HEK293 (cell line): ENCODE results near the gene LSM2.

Experiments
- CTCF ChIA-PET: fragments of 350-600 bp; formaldehyde crosslinking; extraction: SDS; loops from one replicate; lab custom pipeline; 2021; ENCODE audit warnings: antibody characterized with exemption; lab: Yijun Ruan, JAX
- POLR2A ChIA-PET: fragments of 300-600 bp; formaldehyde crosslinking; extraction: SDS; loops from one replicate; lab custom pipeline; 2020; ENCODE audit warnings: antibody characterized with exemption, inconsistent platforms; lab: Yijun Ruan, JAX
- H3K27ac ChIP-seq: fragments of 200-500 bp; sonication (Bioruptor generic); 2 replicates; pipeline ENCODE4 v1.5.1; 2014; ENCODE audit warnings: low read depth, low read length, control low read depth, inconsistent platforms; ENCODE audit errors: extremely low read depth
- H3K36me3 ChIP-seq, 2 experiments: fragments of 200-500 bp in 1 of 2; sonication (Bioruptor generic) in 1 of 2; 1 replicate in 1 of 2; 2 replicates in 1 of 2; pipeline ENCODE4 v1.5.1; 2014 to 2017; ENCODE audit warnings: inconsistent platforms in 2 of 2, low read length in 2 of 2; ENCODE audit not compliant: control insufficient read depth in 2 of 2, insufficient read depth in 1 of 2
- H3K4me1 ChIP-seq: fragments of 200-500 bp; sonication (Bioruptor generic); 2 replicates; pipeline ENCODE4 v1.5.1; 2014; ENCODE audit warnings: mild to moderate bottlenecking, low read length, inconsistent platforms; ENCODE audit not compliant: control insufficient read depth, insufficient read depth
- H3K4me3 ChIP-seq: 2 replicates; pipeline ENCODE4 v1.5.1; 2011; ENCODE audit warnings: low read depth, mild to moderate bottlenecking, control low read depth, low read length, moderate library complexity
- H3K9me3 ChIP-seq: fragments of 200-500 bp; sonication (Bioruptor generic); 2 replicates; pipeline ENCODE4 v1.5.1; 2014; ENCODE audit warnings: low read depth, low read length, inconsistent platforms; ENCODE audit not compliant: control insufficient read depth, insufficient read depth
- CTCF ChIP-seq: fragments of 450-650 bp; formaldehyde crosslinking; IDR thresholded peaks from 2 replicates; pipeline ENCODE4 v1.5.1; 2016; ENCODE audit warnings: missing biosample characterization, missing genetic modification characterization
- HIC1 ChIP-seq: fragments of 450-650 bp; formaldehyde crosslinking; IDR thresholded peaks from 2 replicates; pipeline ENCODE4 v1.5.1; 2016; ENCODE audit warnings: missing biosample characterization, missing genetic modification characterization
- HOXC10 ChIP-seq: sonication (generic); formaldehyde crosslinking; IDR thresholded peaks from 2 replicates; pipeline ENCODE4 v1.8.1; 2023; ENCODE audit warnings: mild to moderate bottlenecking, missing genetic modification reagents
- HOXD13 ChIP-seq: sonication (generic); formaldehyde crosslinking; IDR thresholded peaks from 2 replicates; pipeline ENCODE4 v1.8.0; 2022; ENCODE audit warnings: missing genetic modification reagents, borderline replicate concordance
- KLF7 ChIP-seq: fragments of 450-650 bp; formaldehyde crosslinking; IDR thresholded peaks from 2 replicates; pipeline ENCODE4 v1.5.1; 2016; ENCODE audit warnings: missing biosample characterization, missing genetic modification characterization, borderline replicate concordance
- KLF8 ChIP-seq: fragments of 450-650 bp; formaldehyde crosslinking; IDR thresholded peaks from 2 replicates; pipeline ENCODE4 v1.5.1; 2016; ENCODE audit warnings: missing biosample characterization, missing genetic modification characterization
- KLF9 ChIP-seq: fragments of 450-650 bp; formaldehyde crosslinking; IDR thresholded peaks from 2 replicates; pipeline ENCODE4 v1.5.1; 2016; ENCODE audit warnings: missing biosample characterization, missing genetic modification characterization, low read depth
- MZF1 ChIP-seq: fragments of 450-650 bp; formaldehyde crosslinking; IDR thresholded peaks from 2 replicates; pipeline ENCODE4 v1.5.1; 2017; ENCODE audit warnings: missing biosample characterization, missing genetic modification characterization, borderline replicate concordance
- PRDM6 ChIP-seq: fragments of 450-650 bp; formaldehyde crosslinking; IDR thresholded peaks from 2 replicates; pipeline ENCODE4 v1.5.1; 2017; ENCODE audit warnings: missing biosample characterization, missing genetic modification characterization
- SCRT1 ChIP-seq: fragments of 450-650 bp; formaldehyde crosslinking; IDR thresholded peaks from 2 replicates; pipeline ENCODE4 v1.5.1; 2016; ENCODE audit warnings: missing biosample characterization, missing genetic modification characterization, borderline replicate concordance
- SETDB1 ChIP-seq: IDR thresholded peaks from one replicate; pipeline ENCODE4 v1.6.1; 2017; ENCODE audit warnings: mild to moderate bottlenecking, low read length, moderate library complexity, mixed read lengths; ENCODE audit not compliant: insufficient read length
- TCF7L2 ChIP-seq: IDR thresholded peaks from 2 replicates; pipeline ENCODE4 v1.6.1; 2011; ENCODE audit warnings: low read depth, mild to moderate bottlenecking, inconsistent platforms, low read length, moderate library complexity, borderline replicate concordance
- YY1 ChIP-seq: fragments of 450-650 bp; formaldehyde crosslinking; IDR thresholded peaks from 2 replicates; pipeline ENCODE4 v1.5.1; 2018; ENCODE audit warnings: missing biosample characterization, missing genetic modification characterization
- ZIC2 ChIP-seq: fragments of 450-650 bp; formaldehyde crosslinking; IDR thresholded peaks from 2 replicates; pipeline ENCODE4 v1.5.1; 2016; ENCODE audit warnings: missing biosample characterization, missing genetic modification characterization
- ZNF140 ChIP-seq: fragments of 450-650 bp; formaldehyde crosslinking; IDR thresholded peaks from 2 replicates; pipeline ENCODE4 v1.5.1; 2016; ENCODE audit warnings: missing biosample characterization, missing genetic modification characterization
- ZNF174 ChIP-seq: fragments of 450-650 bp; formaldehyde crosslinking; IDR thresholded peaks from 2 replicates; pipeline ENCODE4 v1.5.0; 2017; ENCODE audit warnings: missing biosample characterization, mild to moderate bottlenecking, missing genetic modification characterization
- ZNF175 ChIP-seq: fragments of 450-650 bp; formaldehyde crosslinking; IDR thresholded peaks from 2 replicates; pipeline ENCODE4 v1.5.1; 2016; ENCODE audit warnings: missing biosample characterization, missing genetic modification characterization
- ZNF248 ChIP-seq: fragments of 450-650 bp; formaldehyde crosslinking; IDR thresholded peaks from 2 replicates; pipeline ENCODE4 v1.5.1; 2017; ENCODE audit warnings: missing biosample characterization, missing genetic modification characterization
- ZNF394 ChIP-seq: fragments of 450-650 bp; formaldehyde crosslinking; IDR thresholded peaks from 2 replicates; pipeline ENCODE4 v1.5.1; 2016; ENCODE audit warnings: missing biosample characterization, missing genetic modification characterization, mild to moderate bottlenecking, moderate library complexity, borderline replicate concordance
- ZNF433 ChIP-seq: fragments of 450-650 bp; formaldehyde crosslinking; IDR thresholded peaks from 2 replicates; pipeline ENCODE4 v1.5.1; 2016; ENCODE audit warnings: missing biosample characterization, missing genetic modification characterization, low read depth
- ZNF530 ChIP-seq: fragments of 450-650 bp; formaldehyde crosslinking; IDR thresholded peaks from 2 replicates; pipeline ENCODE4 v1.5.1; 2016; ENCODE audit warnings: low read depth, missing biosample characterization, missing genetic modification characterization
- ZNF580 ChIP-seq: fragments of 450-650 bp; formaldehyde crosslinking; IDR thresholded peaks from 2 replicates; pipeline ENCODE4 v1.5.1; 2016; ENCODE audit warnings: missing biosample characterization, missing genetic modification characterization
- ZNF654 ChIP-seq: fragments of 450-650 bp; formaldehyde crosslinking; IDR thresholded peaks from 2 replicates; pipeline ENCODE4 v1.5.1; 2016; ENCODE audit warnings: low read depth, missing biosample characterization, missing genetic modification characterization
- ZNF658 ChIP-seq: fragments of 450-650 bp; formaldehyde crosslinking; IDR thresholded peaks from 2 replicates; pipeline ENCODE4; 2016; ENCODE audit warnings: missing biosample characterization, missing genetic modification characterization
- ZNF677 ChIP-seq: fragments of 450-650 bp; IDR thresholded peaks from 2 replicates; pipeline ENCODE4 v1.5.0; 2018; ENCODE audit warnings: missing biosample characterization, mild to moderate bottlenecking, missing genetic modification characterization, moderate library complexity
- ZNF768 ChIP-seq: fragments of 450-650 bp; formaldehyde crosslinking; IDR thresholded peaks from 2 replicates; pipeline ENCODE4 v1.5.1; 2018; ENCODE audit warnings: missing biosample characterization, mild to moderate bottlenecking, missing genetic modification characterization
- ZNF791 ChIP-seq: fragments of 450-650 bp; formaldehyde crosslinking; IDR thresholded peaks from 2 replicates; pipeline ENCODE4 v1.5.1; 2016; ENCODE audit warnings: missing biosample characterization, missing genetic modification characterization
- ZSCAN16 ChIP-seq: fragments of 450-650 bp; formaldehyde crosslinking; IDR thresholded peaks from 2 replicates; pipeline ENCODE4 v1.5.1; 2016; ENCODE audit warnings: missing biosample characterization, missing genetic modification characterization

LSM2 gene

GRCh38 chr6:31830886-31831335 lies 24.1 kb upstream of the LSM2 start:
- CTCF ChIA-PET: interaction anchor here (0.6 to 4.4 kb wide), 19 partner anchors 13 to 1243 kb away, joined by 3 to 18 read pairs (median 6); partner anchors contain the start of genes C6orf47, CLIC1, EHMT2 and HLA-DPA1
- peak overlapping the region; percentile 64 for H3K4me3 ChIP-seq
- TF ChIP-seq ZSCAN16 (tag by site-specific recombination): no peak
- peak; percentile 79 for TF ChIP-seq MZF1 (tag by site-specific recombination)
- TF ChIP-seq ZNF394 (tag by site-specific recombination): 0 out of 2 replicates have a peak, but pooled peaks have one; percentile 2
- peaks cover 1 to 25% of the 10 kb centered on the region in 2 experiments; a peak in 2 of 3 replicates for H3K36me3 ChIP-seq
- no peaks in the 10 kb centered on the region for H3K4me1 ChIP-seq
- H3K9me3 ChIP-seq: no peaks in the 10 kb centered on the region
- H3K27ac ChIP-seq: peak overlapping the region; percentile 32; the same call in 1 of the 2 replicates
- POLR2A ChIA-PET: interaction anchor here (0.6 to 8.1 kb wide), 20 partner anchors 12 to 297 kb away, joined by 3 to 93 read pairs (median 7); partner anchors contain the start of genes ATF6B, BAG6, CLIC1 and DDX39B

GRCh38 chr6:31829633-31830283 lies 23.0 kb upstream of the LSM2 start:
- H3K27ac ChIP-seq: peak overlapping the region; percentile 72
- peaks cover 0 to 24% of the 10 kb centered on the region in 2 experiments; a peak in 2 of 3 replicates for H3K36me3 ChIP-seq
- ChIA-PET CTCF (interaction anchor here (0.6 to 4.4 kb wide), 23 partner anchors 15 to 416 kb away, joined by 3 to 18 read pairs (median 4); partner anchors contain the start of genes CLIC1, LSM2, LY6G5C and VARS1), POLR2A (interaction anchor here (0.6 to 8.1 kb wide), 31 partner anchors 8 to 1052 kb away, joined by 3 to 93 read pairs (median 6); partner anchors contain the start of genes BAG6, CLIC1, DDX39B and GPANK1)
- peak overlapping the region; percentile 64 for H3K4me3 ChIP-seq
- no peaks in the 10 kb centered on the region for H3K9me3 ChIP-seq
- no peaks in the 10 kb centered on the region for H3K4me1 ChIP-seq
- TF ChIP-seq ZNF791 (tag by site-specific recombination): no peak
- peak; percentile 93 for TF ChIP-seq ZNF654 (tag by site-specific recombination)
- no peak for TF ChIP-seq HOXC10 (CRISPR knock-in tag)
- no peak for TF ChIP-seq ZNF248 (tag by site-specific recombination)
- TF ChIP-seq KLF9 (tag by site-specific recombination): 0 out of 2 replicates have a peak, but pooled peaks have one; percentile 13
- TF ChIP-seq ZNF433: no peak
- TF ChIP-seq CTCF (tag by site-specific recombination): peak; percentile 57; the same call in 1 of the 2 replicates
- no peak for TF ChIP-seq ZNF677 (tag by site-specific recombination)
- no peak for TF ChIP-seq ZNF175 (tag by site-specific recombination)
- TF ChIP-seq KLF7 (tag by site-specific recombination): no peak; the same call in 1 of the 2 replicates
- TF ChIP-seq HIC1 (tag by site-specific recombination): peak; percentile 33; the same call in 1 of the 2 replicates
- TF ChIP-seq SETDB1: no peak
- no peak for TF ChIP-seq ZNF174 (tag by site-specific recombination)
- TF ChIP-seq KLF8 (tag by site-specific recombination): no peak
- no peak for TF ChIP-seq ZNF658
- no peak for TF ChIP-seq SCRT1 (tag by site-specific recombination)
- TF ChIP-seq ZNF530 (tag by site-specific recombination): no peak
- TF ChIP-seq ZIC2 (tag by site-specific recombination): no peak
- no peak for TF ChIP-seq YY1
- no peak for TF ChIP-seq ZNF768 (tag by site-specific recombination)
- TF ChIP-seq PRDM6: peak; percentile 41; the same call in 1 of the 2 replicates
- 0 out of 2 replicates have a peak, but pooled peaks have one; percentile 15 for TF ChIP-seq ZNF580 (tag by site-specific recombination)
- no peak for TF ChIP-seq TCF7L2
- TF ChIP-seq ZNF140 (tag by site-specific recombination): no peak
- no peak for TF ChIP-seq HOXD13 (CRISPR knock-in tag)
- no peak for TF ChIP-seq ZSCAN16 (tag by site-specific recombination)
